ENCODE data around the gene BDNF.
"Not testable (repeated sequence)": the region's sequence is repeated elsewhere in the genome, so short reads cannot be mapped to it uniquely, and the experiment has no call there.

BDNF gene

DNA sequence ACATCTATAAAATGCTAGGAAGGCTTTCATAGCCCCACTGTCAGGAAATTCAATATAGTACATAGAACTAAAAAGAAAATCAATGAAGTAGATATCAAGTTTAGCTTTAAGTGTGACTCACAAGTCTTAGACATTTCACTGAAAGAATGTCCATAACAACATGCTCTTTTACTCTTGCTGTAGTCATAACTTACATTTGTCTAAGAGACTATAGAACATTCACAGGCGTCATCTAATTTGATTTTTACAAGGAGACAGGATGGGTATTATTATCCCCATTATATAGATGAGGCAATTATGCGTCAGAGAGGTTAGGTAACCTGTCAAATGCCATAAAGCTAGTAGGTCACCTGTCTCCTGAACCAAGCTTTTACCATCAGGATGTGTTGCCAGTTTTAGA is 36.9 kb downstream of the BDNF start:
- no peak for DNase-seq

DNA sequence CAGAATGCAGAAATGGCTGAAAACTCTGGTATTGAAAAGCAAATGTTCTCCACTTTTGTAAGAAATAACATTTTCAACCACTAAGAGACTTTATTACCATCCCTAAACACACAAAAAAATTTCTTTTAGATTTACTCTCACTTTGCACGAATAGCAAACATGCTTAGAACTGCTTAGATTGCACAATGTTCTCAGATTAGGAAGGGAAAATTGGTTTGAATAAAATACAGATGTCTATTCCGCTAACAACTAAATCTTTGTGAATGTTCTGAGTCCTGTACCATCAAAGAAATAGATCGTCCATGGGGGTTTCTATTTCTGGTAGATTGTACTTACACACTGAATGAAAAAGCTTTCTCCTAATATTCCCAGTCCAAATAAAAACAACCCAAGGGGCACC is 40.1 kb downstream of the BDNF start:
- DNase-seq, result no peak

DNA sequence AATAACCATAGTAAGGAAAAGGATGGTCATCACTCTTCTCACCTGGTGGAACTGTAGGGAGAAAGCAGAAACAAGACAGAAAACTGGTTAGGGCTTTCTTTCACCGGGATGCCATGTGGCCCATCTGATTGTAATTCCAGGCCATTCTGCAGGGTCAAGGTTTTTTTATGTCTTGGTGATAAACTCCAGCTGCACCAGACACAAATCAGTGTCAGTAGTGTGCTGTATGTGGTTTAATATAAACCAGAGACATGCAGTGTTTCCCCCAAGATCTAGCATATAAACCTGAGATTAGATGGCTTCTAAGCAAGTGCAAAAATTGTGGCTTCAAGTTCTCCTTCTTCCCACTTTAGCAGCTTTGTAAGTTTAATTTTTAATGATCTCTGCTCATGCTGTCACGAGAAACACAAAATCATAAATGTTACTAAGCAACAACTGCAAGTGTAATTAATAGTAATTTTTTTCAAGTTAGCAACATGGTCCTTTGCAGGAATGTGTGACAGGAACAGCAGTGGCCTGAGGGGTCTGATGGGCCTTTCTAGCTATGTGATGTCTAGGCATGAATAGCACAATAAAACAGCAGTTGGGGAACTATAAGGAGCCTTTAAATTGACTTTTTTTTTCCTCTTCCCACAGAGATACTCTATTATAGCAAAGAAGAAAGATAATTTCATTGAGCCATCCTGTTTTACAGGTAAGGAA is 41.6 kb downstream of the BDNF start:
- no peak for DNase-seq

DNA sequence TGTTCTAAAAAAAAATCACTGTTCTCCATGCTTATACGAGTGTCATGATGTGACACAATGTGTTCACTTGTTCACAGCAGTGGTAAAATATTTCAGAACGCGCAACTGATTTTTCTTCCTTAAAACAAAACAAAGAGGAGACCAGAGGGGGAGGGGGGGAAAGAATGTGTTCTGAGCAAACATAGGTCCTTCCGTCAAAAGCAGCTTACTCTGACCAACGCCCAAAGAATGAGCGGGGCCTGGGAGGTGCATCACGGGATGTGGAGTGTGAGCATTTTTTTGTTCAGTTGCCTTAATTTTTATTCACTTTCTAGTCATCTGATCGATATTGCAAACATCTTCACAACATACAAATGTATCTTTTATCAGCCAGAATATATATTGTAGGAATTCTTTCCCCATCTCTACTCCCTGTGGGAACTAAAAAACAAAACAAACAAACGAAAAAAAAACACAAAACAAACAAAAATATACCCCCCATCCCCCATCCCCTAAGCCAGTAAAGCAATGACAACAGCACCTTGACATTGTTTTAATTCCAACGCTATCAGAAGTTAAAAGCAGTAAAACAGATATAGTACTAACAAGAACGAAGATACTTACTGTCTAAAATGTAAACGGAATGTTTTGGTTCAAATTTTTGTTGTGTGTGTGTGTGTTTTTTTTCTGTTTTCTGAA is 43.3 kb downstream of the BDNF start:
- no peak for DNase-seq

DNA sequence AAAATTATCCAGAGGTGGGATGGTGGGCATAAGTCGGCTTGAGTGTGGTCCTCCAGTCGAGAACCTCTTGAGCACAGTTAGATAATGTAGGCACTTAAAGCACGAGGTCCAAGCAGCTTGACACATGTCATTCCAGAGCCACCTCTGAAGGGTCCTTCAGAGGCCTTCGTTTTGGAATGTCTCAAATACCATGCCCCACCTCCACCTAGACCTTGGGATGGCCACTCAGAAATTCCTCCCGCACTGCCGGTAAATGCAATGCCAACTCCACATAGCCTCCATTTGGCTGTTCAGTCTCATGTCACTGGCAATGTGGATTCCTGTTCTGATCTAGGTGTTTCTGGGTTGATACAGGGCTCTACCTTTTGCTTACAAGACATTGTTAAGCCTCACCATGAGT is 43.9 kb downstream of the BDNF start:
- no peak for DNase-seq

DNA sequence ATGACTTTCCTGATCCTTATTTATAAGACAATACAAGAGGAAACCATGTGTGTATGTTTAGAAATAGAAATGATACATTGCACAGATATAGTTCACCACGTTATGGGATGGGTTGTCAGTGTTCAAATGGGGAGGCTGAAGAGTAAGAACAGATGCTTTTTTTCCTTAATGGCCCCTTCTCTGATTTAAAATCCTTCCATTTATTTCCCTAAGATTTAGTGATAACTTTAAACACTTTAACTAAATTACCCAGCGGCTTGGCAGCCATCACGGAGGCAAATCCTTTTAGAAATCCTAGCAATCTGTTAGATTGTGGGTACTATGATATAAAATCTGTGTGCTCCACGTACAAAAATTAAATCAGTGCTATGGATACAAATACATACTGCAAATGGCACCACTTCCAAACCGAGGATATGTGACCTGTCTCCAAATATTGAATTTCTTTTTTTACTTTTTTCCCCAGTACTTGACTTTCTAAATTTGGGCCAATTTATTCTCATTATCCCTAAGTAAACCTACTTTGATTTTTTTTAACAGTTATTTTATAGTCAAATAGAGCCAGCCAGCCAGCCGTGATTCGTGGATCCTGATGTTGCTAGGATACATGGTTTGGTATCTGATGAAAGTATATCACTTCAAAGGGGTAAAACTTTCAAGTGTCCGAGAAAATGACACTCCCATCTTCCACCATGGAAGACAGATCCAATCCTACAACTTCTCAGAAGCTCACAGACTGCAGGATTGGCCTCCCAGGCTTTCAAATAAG is 46.1 kb downstream of the BDNF start:
- DNase-seq, result no peak

DNA sequence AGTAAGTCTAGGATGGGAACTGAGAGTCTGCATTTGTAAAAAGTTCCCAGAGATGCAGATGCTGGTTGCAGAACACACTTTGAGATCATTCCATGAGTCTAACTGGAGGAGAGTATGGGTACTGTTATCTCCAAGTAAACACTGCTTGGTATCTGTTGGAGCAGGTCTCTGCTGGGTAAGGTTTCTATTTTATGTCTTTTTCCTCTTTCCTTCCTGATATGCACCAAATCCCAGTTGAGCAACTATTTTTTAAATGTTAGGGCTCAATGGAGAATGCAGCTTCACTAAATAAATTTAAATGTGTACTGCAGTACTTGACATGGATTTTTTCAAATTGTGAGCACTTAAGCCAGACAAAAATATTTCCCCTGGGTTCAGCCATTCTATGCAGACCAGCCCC is 48.5 kb downstream of the BDNF start:
- no peak for DNase-seq

DNA sequence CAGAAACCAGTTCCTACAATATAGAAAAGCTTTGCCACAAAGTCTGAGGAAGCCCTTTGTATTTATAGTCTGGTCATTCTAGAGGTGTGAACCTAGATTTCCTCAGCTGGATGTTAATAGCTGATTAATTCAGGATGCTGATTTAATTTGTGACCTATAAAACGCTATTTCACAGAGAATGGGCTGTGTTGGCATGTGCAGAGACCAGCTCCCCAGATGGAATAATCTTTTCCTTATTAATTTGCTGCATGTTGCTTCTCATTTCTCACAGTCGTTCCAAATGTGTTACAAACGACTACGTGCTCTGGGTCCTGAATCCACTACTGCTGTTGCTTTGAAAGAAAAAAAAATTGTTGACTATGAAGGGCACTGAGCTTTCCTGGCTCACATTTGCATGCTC is 49.3 kb downstream of the BDNF start:
- no peak for DNase-seq

DNA sequence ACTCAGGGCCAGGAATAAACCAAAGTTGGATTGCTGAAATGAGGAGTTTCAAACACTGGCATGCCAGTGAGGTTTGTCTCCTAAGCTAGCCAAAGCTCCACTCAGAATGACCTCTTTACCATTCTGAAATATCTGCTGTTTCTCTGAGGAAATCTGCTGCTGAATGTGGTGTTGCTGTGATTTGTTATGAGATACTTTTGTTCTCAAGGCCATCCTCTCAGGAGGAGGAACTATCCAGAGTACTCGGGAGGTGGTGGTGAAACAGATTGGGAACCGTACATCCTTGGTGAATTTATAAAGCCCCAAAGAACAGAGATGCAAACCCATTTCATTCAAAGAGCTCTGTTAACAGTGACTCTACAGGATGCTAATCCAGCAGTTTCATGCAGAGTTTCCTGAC is 50.5 kb downstream of the BDNF start:
- no peak for DNase-seq

DNA sequence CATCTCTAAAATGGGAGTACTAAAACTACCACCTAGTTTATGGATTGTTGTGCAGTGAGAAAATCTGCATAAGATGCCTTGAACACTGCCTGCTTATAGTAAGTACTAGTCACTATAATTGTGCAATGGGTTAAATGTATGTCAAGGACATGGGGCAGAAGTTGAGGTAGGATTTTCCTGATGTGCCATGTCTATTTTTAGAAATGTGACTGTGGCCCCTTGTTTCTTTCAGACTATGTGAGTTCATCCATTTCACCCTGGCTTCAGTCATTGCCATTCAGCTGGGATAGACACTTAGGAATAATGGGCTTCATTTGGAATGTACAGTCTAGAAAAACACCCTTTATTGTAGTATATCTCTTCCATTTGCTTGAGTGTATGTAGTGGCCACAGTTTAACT is 51.4 kb downstream of the BDNF start:
- no peak for DNase-seq

DNA sequence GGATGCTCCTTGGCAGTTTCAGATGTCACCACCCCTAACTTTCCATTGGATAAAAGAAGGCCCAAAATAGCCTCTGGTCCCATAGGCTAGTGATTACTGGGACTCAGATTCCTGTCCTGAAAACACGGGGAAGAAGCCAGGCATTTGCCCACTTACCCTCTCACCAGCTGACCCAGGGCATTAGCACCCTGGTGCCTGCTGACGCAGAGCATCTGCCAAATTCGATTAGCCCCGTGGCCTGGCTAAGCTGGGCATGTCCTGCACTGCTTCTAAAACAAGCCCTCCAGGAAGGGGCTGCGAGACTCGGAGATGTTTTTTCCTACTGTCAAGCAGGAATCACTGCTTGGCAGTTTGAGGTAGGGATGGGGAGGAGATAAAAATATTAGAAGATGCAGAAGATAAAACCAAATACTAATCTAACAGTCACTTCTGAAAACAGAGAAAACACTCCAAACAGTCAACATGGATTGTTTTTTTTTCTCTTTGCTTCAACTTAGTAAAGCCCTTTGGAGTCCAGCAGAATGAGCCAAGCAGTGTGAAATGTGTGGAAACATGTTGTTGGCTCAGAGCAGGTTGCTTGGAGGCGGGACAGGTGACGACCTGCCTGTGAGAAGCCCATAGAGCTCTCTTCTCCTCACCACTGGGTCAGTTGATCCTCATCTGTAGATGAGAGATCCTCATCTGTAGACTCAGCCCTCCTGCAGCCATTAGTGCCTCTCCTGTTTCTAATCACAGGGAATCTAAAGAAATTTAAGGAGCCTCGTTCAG is 54.0 kb downstream of the BDNF start:
- no peak for DNase-seq

DNA sequence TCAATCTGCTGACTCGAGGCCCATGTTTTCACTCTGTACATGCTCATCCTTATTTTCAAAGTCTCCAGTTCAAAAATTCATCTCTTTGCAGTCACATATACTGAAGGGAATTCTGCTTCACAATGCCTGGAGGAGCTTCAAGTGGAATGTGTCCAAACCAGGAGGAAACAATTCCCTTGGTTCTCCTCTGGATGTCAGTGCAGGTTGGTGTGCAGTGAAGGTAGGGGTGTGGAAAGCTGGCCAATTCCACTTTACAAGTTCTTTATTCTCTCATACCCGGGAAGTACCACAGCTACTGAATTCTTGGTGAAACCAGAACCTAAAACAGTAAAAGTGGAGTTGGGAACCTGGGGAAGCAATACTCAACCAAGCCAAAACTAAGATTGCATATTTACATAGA is 57.3 kb downstream of the BDNF start:
- DNase-seq, result no peak

DNA sequence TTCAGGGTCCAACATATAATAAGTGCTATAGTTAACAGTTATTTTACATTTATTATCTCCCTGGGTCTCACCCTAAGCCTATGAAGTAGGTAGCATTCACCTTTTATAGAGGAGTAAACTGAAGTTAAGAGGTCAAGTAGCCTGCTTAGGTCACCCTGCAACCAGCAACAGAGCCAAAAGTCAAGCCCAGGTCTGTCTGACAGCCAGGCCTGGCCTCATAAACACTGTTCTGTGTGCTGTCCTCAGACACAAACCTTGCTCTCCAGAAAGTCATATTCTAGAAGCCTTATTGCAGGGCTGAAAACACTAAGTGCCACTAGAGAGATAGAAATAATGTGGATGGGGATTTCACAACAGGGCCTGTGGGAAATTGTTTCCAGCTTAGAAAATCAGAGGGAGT is 59.3 kb downstream of the BDNF start:
- no peak for DNase-seq

DNA sequence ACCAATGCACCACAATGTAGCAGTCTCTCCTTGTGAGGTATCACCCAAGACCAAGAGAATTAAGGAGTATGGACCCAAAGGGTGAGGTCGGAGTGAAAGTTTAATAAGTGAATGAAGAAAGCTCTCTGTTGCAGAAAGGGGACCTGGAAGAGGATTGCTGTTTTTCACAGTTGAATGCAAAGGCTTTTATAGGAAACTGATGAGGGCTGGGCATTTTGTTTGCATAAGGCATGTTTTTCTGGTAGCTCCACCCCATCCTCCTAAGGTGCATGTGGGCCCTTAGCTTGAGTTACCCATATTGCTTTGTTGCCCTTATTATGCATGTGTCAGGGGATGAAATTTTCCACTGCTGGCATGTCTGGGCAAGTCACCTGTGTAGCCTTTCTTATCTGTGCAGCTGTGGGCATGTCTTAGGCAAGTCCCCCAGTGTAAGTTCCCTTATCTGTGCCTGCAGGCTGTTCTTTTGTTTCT is 64.7 kb downstream of the BDNF start:
- DNase-seq, result no peak

DNA sequence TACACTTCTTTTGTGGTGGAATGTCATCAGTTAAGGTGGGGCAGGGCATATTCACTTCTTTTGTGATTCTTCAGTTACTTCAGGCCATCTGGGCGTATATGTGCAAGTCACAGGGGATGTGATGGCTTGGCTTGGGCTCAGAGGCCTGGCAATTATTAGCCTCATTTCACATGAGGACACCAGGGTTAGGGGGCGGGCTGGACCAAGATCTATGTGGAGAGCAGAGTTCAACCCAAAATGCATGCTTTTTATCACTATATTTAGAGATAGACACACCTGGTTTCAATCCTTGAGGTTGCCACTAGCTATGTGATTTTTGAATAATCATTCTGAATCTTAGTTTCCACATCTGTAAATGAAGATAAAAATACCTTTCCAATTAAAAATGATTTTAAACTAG is 65.5 kb downstream of the BDNF start:
- not testable (repeated sequence) for DNase-seq

DNA sequence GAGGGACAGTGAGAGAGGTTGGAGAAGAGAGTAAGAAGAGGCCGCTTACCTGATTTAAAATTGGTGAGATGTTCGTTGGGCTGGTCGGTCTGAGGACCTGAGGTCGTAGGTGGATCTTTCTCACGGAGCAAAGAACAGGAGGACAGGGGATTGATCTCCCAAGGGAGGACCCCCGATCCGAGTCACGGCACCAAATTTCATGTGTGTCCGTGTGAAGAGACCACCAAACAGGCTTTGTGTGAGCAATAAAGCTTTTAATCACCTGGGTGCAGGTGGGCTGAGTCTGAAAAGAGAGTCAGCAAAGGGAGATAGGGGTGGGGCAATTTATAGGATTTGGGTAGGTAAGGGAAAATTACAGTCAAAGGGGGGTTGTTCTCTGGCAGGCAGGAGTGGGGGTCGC is 66.0 kb downstream of the BDNF start:
- not testable (repeated sequence) for DNase-seq

DNA sequence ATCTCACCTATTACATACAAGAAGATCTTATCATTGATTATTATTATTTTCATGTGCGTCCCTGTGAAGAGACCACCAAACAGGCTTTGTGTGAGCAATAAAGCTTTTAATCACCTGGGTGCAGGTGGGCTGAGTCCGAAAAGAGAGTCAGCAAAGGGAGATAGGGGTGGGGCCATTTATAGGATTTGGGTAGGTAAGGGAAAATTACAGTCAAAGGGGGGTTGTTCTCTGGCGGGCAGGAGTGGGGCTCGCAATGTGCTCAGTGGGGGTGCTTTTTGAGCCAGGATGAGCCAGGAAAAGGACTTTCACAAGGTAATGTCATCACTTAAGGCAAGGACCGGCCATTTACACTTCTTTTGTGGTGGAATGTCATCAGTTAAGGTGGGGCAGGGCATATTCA is 71.2 kb downstream of the BDNF start:
- DNase-seq, result not testable (repeated sequence)

DNA sequence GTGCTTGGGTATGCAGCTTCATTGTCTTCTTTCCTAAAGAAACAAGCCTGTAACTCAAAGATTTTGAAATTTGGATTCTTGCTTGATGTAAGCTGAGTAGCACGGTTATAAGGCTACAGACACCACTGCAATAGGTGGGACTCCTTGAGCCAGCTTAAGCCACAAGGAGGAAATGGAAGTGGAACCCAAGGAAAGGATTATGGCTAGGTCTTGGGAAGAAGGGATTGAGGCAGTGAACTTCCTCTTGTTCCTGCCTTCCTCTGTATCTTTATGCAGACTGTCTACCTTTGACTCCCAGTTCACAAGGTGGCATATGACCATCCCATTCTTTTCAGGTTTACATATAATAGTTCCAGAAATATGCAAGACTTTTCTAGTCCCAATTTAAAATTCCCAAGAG is 72.3 kb downstream of the BDNF start:
- no peak for DNase-seq

DNA sequence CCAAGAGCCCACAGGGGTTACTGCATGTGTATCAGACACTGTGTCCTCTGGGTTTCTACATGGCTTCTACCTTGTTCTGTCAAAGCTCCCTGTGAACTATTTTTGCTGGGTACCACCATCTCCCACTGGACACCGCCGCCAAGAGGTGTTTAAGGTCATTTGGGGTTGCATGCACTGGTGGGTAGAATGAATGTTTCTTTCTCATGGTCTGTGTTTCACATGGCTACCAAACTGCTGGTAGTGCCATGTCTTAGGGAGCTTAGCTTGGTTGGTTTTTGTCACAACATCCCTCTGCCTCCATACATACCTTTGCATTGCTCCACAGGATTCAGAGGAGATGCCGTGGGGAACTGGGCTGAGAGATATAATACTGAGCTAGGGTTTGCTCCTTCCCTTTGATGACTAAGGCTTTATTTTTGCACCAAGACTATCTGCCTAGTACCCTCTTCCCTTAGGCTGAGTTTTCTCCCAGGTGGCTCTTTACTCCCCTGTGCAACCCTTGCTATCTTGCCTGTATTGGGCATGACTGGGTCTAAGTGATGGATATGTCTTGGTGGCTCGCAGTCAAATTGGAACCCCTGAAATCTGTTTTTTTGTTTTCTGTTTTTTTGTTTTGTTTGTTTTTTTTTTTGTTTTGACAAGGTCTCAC is 73.2 kb downstream of the BDNF start:
- no peak for DNase-seq

DNA sequence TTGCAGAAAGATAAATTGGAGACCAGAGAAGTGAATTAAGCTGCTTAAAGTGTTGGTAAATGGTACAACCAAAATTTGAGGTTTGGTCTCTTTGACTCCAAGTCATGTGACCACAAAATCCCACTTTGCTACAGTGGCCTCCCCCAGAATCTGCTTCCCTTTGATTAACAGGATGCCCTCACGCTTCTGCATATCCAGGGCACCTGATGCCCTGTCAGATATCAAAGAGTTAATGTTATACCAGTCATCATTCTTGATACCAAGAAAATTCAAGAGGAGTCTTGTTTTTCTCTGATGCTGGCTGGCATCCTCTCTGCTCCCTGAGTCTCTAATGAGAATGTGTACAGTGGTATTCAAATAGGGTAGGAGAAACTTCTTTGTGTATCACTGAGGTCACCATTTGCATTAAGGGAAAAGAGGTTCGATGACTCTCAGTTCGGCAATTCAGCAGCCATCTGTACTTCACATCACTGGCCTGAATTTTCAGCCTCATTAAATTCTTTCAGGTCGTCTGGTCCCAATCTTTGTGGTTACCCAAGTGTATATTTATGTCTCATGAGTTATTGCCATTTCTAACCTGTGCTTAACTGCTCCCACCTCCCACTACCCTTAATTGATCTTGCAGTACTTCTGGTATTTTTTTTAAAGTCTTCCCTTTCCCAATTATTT is 73.9 kb downstream of the BDNF start:
- no peak for DNase-seq

DNA sequence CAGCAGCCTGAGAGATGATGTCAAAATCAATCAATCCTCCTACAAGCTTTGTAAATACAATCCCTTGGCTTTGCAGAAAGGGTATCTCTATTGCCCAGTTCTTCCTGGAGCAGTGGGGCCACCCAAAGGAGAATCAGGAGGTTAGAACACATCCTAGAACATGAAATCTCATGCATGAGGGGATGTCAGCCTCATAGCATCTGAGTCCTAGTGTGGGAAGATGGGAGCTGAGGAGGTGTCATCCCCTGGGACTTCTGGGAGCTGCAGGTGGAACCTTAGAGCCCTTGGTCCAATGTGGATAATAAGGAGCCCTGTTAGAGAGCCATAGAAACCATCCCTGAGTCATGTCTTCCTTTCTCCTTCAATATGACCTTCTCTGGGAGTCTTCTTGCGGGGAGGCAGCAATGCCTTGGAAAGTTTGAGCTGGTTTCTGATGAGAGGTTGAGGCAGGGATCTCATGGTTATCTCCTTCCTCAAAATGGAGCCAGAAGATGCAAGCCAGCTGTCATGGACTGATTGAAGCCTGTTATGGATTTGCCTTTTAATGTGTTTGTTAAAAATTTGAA is 74.8 kb downstream of the BDNF start:
- no peak for DNase-seq

Data from activated CD8-positive, alpha-beta memory T cell treated with anti-CD3 and anti-CD28 coated beads, Interleukin-2, amount 50 U/mL, for 4 hours (primary cell).